ENCODE results near the gene HCAR2.
"Not testable (repeated sequence)": the region's sequence is repeated elsewhere in the genome, so short reads cannot be mapped to it uniquely, and the experiment has no call there.

Gene HCAR2

GRCh38 chr12:122702890-122703611 is at the start of gene HCAR2:
Gene HCAR2 (minus strand): TSS chr12:122703357. CDS start chr12:122703283, 74 bp downstream.
- H3K4me3 ChIP-seq (ENCODE audit: control insufficient read depth, low read depth, low read length); DNase-seq (ENCODE audit: low read depth): not testable (repeated sequence)

GRCh38 chr12:122752464-122753318 is 49.5 kb upstream of the HCAR2 start, which contains the start of gene DENR:
Gene DENR (plus strand): TSS chr12:122752824. CDS start chr12:122753702, 878 bp downstream.
- TF ChIP-seq, protein P1, sequence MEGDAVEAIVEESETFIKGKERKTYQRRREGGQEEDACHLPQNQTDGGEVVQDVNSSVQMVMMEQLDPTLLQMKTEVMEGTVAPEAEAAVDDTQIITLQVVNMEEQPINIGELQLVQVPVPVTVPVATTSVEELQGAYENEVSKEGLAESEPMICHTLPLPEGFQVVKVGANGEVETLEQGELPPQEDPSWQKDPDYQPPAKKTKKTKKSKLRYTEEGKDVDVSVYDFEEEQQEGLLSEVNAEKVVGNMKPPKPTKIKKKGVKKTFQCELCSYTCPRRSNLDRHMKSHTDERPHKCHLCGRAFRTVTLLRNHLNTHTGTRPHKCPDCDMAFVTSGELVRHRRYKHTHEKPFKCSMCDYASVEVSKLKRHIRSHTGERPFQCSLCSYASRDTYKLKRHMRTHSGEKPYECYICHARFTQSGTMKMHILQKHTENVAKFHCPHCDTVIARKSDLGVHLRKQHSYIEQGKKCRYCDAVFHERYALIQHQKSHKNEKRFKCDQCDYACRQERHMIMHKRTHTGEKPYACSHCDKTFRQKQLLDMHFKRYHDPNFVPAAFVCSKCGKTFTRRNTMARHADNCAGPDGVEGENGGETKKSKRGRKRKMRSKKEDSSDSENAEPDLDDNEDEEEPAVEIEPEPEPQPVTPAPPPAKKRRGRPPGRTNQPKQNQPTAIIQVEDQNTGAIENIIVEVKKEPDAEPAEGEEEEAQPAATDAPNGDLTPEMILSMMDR (IDR thresholded peaks at IDR 0.05; ENCODE audit: control insufficient read depth, insufficient read depth, low read depth, low read length, missing control alignments), result peak; percentile 93
- peak within 1 kb of the TSS; percentile 87 for H3K4me3 ChIP-seq (ENCODE audit: control insufficient read depth, low read depth, low read length)
- peak; percentile 82 for DNase-seq (ENCODE audit: low read depth)

DNA sequence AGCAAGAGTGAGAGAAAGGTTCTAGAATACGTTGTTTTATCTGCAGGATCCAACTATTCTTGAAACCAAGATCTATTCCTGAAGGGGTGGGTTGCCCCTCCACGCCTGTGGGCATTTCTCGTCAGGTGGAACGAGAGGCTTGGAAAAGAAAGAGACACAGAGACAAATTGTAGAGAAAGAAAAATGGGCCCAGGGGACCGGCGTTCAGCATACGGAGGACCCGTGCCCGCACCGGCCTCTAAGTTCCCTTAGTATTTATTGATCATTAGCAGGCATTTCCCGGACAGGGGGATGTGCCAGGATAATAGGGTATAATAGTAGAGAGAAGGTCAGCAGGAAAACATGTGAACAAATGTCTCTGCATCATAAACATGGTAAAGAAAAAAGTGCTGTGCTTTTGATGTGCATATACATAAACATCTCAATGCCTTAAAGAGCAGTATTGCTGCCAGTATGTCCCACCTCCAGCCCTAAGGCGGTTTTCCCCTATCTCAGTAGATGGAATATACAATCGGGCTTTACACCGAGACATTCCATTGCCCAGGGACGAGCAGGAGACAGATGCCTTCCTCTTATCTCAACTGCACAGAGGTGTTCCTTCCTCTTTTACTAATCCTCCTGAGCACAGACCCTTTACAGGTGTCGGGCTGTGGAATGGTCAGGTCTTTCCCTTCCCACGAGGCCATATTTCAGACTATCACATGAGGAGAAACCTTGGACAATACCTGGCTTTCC is 47.8 kb upstream of the HCAR2 start:
- not testable (repeated sequence) for DNase-seq (ENCODE audit: low read depth); H3K4me3 ChIP-seq (ENCODE audit: control insufficient read depth, low read depth, low read length)

DNA sequence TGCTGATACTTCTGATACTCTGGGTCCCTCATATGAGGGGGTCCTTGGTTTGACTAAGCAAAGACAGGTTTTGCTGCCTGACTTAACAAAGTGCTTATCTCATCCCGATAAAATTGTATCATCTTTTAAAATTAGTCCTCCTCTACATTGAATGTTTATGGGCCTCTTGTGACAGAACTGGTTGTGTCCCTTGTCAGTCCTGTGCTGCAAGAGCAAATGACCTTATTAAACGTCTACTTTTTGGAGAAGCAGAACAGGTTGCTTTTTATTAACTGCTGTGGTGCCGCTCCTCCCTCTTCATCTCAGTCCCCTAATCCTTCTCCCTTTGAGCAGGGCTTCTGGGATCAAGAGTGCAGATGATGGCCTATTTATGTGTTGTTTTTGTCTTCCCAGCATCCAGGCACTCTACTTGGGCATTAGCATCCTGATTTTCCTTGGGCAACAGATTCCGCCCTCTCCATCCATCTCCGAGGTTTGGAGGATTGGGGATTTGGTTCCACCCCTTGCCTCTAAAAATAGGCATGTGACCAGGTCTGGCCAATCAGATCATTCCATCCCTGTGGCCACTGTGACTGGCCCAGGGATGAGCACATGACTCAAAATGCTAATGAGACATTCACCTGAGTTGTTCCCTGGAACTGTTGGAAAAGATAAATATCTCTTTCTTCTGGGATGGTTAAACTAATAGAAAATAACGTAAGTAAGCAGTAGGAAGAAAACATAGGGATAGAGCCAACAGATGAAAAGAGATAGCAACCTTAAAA is 46.6 kb upstream of the HCAR2 start:
- no peak for DNase-seq (ENCODE audit: low read depth)
- TF ChIP-seq, protein P1 (IDR thresholded peaks at IDR 0.05; ENCODE audit: control insufficient read depth, insufficient read depth, low read depth, low read length, missing control alignments), result no peak
- no peak overlapping the region for H3K4me3 ChIP-seq (ENCODE audit: control insufficient read depth, low read depth, low read length)

- TF ChIP-seq, protein P1 (IDR thresholded peaks at IDR 0.05; ENCODE audit: control insufficient read depth, insufficient read depth, low read depth, low read length, missing control alignments), result no peak
- DNase-seq (ENCODE audit: low read depth), result no peak
- no peak overlapping the region for H3K4me3 ChIP-seq (ENCODE audit: control insufficient read depth, low read depth, low read length)
These were observed 44.3 kb upstream of the HCAR2 start for GRCh38 chr12:122747224-122748135.

GRCh38 chr12:122743895-122744525 is 40.9 kb upstream of the HCAR2 start:
- DNase-seq (ENCODE audit: low read depth), result no peak
- TF ChIP-seq, protein P1 (IDR thresholded peaks at IDR 0.05; ENCODE audit: control insufficient read depth, insufficient read depth, low read depth, low read length, missing control alignments), result no peak

More at GRCh38 chr12:122743895-122744525, 40.9 kb upstream of the HCAR2 start:
- H3K4me3 ChIP-seq (ENCODE audit: control insufficient read depth, low read depth, low read length), result no peak overlapping the region
